GM12864 (cell line): ENCODE results near the gene CHST7.

Experiments
- DNase-seq: peaks from one replicate; pipeline ENCODE4 v3.0.0-alpha.2; 2011; ENCODE audit warnings: low read depth
- H3K4me3 ChIP-seq: 2 replicates; pipeline ENCODE4 v1.5.1; 2011; ENCODE audit warnings: mild to moderate bottlenecking, low read depth, low read length, control low read depth
- TF ChIP-seq, protein P1 (sequence below): IDR thresholded peaks from 2 replicates; pipeline ENCODE4 v1.5.1; 2011; ENCODE audit warnings: low read depth, mild to moderate bottlenecking, moderate library complexity, low read length, control low read depth, inconsistent platforms; ENCODE audit errors: missing control alignments

The CHST7 gene

GRCh38 chrX:46549914-46550313 is 23.7 kb upstream of the CHST7 start:
- TF ChIP-seq, protein P1, sequence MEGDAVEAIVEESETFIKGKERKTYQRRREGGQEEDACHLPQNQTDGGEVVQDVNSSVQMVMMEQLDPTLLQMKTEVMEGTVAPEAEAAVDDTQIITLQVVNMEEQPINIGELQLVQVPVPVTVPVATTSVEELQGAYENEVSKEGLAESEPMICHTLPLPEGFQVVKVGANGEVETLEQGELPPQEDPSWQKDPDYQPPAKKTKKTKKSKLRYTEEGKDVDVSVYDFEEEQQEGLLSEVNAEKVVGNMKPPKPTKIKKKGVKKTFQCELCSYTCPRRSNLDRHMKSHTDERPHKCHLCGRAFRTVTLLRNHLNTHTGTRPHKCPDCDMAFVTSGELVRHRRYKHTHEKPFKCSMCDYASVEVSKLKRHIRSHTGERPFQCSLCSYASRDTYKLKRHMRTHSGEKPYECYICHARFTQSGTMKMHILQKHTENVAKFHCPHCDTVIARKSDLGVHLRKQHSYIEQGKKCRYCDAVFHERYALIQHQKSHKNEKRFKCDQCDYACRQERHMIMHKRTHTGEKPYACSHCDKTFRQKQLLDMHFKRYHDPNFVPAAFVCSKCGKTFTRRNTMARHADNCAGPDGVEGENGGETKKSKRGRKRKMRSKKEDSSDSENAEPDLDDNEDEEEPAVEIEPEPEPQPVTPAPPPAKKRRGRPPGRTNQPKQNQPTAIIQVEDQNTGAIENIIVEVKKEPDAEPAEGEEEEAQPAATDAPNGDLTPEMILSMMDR = no peak
- DNase-seq = no peak
- no peak overlapping the region for H3K4me3 ChIP-seq

DNA sequence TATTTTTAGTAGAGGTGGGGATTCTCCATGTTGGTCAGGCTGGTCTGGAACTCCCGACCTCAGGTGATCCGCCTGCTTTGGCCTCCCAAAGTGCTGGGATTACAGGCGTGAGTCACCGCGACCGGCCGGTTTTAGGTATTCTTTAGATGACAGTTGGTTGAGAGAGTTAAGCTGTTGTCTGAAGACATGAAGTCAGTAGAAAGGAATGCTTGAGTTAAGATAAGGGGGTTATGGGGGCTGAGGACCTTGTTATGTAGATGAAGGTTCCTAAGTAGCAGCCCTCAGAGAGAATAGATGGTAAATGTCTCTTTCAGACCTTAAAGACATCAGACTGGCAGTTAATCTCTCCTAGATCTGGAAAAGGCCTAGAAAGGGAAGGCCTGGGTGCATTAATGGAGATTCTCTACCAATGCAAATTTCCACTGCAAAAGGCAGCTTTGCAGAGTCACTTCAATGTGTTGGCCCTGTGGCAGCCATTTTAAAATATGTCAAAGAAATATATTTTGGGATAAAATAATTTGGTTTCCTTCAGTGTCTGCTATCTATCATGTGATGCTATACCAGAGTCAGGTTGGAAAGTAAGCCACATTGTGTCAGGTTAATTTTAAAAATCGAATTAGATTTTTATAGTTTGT is 22.0 kb upstream of the CHST7 start:
- no peak overlapping the region for H3K4me3 ChIP-seq
- TF ChIP-seq, protein P1 = no peak
- no peak for DNase-seq

GRCh38 chrX:46553935-46554334 is 19.6 kb upstream of the CHST7 start:
- DNase-seq = no peak
- H3K4me3 ChIP-seq = no peak overlapping the region
- TF ChIP-seq, protein P1 = no peak

GRCh38 chrX:46554942-46555341 is 18.6 kb upstream of the CHST7 start:
- H3K4me3 ChIP-seq = no peak overlapping the region
- DNase-seq = no peak
- TF ChIP-seq, protein P1 = no peak

DNA sequence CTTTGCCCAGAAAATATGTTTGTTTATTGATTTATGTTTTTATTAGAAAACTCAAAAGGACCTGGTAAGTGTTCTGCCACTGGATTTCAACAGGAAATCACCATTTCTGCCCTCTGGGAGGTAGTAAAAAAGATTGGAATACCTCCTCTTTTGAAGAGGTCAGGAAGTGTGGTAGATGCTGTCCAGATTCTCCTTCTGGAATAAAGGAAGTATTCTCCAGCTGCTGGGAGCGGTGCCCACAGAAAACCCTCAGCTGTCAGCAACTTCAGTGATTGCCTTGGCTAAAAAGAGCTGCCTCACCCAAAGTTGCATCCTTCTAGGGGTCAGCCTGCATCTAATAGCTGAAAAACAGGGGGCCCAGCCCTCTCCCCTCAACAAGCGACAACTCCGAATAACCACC is 14.5 kb upstream of the CHST7 start:
- TF ChIP-seq, protein P1 = no peak
- DNase-seq = no peak
- H3K4me3 ChIP-seq = no peak overlapping the region

- peak; percentile 85 for DNase-seq
- TF ChIP-seq, protein P1 = no peak
- no peak overlapping the region for H3K4me3 ChIP-seq
Measured at GRCh38 chrX:46561824-46562657, 11.5 kb upstream of the CHST7 start.

GRCh38 chrX:46567388-46567787 is 6.2 kb upstream of the CHST7 start:
- TF ChIP-seq, protein P1 = no peak
- H3K4me3 ChIP-seq = no peak overlapping the region
- no peak for DNase-seq
